ENCODE results near the gene LONP2.

The LONP2 gene

GRCh38 chr16:48294724-48295123 lies 50.6 kb downstream of the LONP2 start:
- TF ChIP-seq CTCF (IDR thresholded peaks at IDR 0.05) = no peak

DNA sequence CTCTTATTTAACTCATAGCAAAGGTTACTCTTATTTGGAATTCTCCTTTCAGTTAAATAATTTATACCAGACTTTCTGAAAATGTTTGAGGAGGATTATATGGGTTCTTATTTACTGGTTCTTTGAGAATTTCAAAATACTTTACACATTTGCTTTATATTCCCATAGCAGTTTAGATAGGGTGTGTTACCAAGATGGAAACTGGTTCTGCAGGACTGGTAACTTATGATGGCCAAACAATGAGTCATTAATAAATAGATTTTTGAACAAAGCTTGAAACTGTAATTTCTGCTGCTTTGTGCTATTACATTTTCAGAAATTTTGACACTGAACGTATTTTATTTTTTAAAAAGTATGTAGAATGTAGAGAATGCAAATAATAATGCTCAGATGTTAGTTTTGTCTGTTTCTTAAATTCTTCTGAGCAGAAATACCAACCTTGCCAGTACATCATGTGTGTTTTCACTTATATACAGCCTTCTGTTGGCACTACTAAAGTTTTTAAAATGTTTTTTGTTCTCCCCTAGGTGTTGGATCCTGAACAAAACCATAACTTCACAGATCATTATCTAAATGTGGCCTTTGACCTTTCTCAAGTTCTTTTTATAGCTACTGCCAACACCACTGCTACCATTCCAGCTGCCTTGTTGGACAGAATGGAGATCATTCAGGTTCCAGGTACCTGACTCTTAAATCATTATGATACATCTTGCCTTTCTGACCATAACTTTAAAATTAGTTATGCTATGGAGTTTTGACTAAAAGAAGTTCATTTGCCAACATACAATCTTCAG lies 51.6 kb downstream of the LONP2 start:
- TF ChIP-seq CTCF (IDR thresholded peaks at IDR 0.05) = no peak

GRCh38 chr16:48299471-48299870 lies 55.4 kb downstream of the LONP2 start:
- TF ChIP-seq CTCF (IDR thresholded peaks at IDR 0.05) = no peak

DNA sequence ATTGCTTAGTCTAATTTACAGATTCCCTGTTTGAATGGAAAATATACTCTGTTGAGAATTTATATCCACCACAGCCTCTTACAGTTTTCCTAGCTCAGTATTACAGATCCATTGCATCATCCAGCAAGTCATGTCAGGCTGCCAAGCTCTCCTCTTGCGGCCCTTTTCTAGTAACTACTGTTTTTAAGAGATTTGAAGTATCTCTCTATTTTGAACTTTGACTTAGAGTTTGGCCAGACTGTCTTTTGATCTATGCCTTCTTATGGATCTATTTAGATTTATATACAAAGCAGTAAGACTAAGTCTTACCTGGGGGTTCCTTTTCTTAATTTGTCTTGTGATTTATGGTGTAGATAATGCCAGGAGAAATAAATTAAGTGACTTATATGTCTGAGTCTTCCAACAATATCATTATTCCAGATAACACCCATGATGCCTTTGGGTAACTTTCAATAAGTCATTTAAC lies 56.3 kb downstream of the LONP2 start:
- no peak for TF ChIP-seq CTCF (IDR thresholded peaks at IDR 0.05)

DNA sequence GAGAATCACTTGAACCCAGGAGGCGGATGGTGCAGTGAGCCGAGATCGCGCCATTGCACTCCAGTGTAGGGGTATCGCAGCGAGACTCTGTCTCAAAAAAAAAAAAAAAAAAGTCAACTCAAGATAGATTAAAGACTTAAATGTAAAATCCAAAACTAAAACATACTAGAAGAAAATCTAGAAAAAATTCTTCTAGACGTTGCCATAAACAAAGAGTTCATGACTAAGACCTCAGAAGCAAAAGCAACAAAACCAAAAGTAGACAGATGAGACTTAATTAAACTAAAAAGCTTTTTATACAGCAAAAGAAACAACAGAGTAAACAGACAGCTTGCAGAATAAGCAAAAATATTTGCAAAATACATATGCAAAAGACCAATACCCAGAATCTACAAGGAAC lies 64.4 kb downstream of the LONP2 start:
- TF ChIP-seq CTCF (IDR thresholded peaks at IDR 0.05) = no peak

DNA sequence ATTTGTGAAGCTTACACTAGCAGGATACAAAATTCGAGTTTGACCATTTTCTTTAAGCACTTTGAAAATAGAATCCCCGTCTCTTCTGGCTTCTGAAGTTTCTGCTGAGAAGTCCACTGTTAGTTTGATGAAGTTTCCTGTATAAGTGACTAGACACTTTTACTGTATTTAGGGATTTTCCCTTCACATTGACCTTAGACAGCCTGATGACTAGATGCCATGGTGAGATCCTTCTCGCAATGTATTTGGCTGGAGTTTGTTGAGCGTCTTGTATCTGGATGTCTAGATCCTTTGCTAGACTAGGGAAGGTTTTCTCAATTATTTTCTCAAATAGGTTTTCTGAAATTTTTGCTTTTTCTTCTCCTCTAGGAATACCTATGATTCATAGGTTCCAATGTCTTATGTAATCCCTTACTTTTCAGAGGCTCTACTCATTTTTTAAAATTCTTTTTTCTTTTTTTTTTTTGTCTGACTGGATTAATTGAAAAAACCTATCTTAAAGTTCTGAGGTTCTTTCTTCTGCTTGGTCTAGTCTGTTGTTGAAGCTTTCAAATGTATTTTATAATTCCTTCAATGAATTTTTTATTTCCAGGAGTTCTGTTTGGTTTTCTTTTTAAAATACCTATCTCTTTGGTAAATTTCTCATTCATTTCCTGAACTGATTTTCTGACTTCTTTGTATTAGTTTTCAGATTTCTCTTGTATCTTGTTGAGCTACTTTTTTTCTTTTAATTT lies 67.0 kb downstream of the LONP2 start:
- TF ChIP-seq CTCF (IDR thresholded peaks at IDR 0.05) = no peak

DNA sequence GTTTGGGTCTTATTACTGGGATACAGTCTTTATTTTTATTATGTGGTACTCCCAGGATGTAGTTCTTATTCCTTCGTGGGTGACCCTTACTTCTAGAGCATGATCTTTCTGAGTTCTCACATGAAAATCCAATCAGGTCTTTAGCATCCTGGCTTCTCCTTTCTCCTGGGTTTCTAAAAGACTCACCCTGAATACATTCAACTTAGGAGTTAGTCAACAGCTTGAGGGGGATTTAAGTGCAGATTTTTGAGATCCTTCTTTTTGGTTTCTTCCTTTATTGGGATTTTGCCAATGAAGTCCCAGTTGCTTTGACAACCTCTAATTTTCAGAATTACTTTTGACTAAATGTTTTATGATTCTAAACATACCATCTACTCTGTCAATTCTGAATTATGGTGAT lies 72.9 kb downstream of the LONP2 start:
- TF ChIP-seq CTCF (IDR thresholded peaks at IDR 0.05) = no peak

Data from LNCAP (cell line).